GM19328 (cell line): Measurements from ENCODE around the gene RUNX3.
"Not testable (repeated sequence)": the region's sequence is repeated elsewhere in the genome, so short reads cannot be mapped to it uniquely, and the experiment has no call there.

ENCODE experiments used
- ATAC-seq: cut with Tn5 transposase; IDR thresholded peaks from one replicate; pipeline ENCODE4 v1.9.1; 2021; ENCODE audit warnings: mild to moderate bottlenecking, moderate library complexity; ENCODE audit not compliant: unreplicated experiment

The RUNX3 gene

GRCh38 chr1:24930260-24931145 lies at the start of gene RUNX3:
Gene RUNX3 (minus strand): TSS chr1:24930276. CDS start chr1:24929868, 408 bp downstream.
- ATAC-seq = peak; percentile 70

DNA sequence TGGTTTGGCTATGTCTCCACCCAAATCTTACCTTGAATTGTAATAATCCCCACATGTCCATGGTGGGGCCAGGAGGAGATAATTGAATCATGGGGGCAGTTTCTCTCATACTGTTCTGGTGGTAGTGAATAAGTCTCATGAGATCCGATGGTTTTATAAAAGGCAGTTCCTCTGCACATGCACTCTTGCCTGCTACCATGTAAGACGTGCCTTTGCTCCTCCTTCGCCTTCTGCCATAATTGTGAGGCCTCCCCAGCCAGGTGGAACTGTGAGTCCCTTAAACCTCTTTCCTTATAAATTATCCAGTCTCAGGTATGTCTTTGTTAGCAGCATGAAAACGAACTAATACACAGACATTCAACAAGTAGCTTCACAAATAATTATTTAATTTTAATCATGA lies 49.2 kb upstream of the RUNX3 start:
- not testable (repeated sequence) for ATAC-seq

DNA sequence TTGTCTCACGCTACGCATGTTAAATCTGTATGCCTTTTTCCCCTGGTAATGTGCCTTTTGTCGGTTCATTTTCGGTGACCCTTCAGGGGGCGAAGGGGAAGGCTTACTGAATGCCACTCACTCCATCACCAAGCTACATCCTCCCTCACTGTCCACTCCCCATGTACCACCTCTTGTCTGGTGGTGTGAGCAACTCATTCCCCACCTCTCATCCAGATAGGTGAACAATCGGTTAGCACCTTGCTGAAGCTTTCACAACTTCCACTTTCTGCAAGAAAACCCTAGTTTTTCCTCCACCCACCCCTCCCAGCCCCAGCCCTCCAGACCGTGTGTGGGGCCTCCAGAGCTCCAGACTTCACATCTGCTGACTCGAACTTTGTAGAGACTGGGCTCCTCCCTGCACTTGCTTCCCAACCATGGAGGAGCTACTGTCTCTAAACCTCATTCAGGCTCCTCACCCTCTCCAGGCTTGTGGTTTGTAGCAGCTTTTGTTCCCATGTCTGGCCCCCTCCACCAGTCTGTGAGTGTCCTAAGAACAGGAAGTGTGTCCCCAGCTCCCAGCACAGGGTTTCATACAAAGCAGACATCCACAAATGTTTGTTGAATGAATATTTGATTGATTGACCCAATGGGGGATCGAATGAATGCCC lies 48.4 kb upstream of the RUNX3 start:
- no peak for ATAC-seq

GRCh38 chr1:24975391-24975790 lies 45.3 kb upstream of the RUNX3 start:
- no peak for ATAC-seq

DNA sequence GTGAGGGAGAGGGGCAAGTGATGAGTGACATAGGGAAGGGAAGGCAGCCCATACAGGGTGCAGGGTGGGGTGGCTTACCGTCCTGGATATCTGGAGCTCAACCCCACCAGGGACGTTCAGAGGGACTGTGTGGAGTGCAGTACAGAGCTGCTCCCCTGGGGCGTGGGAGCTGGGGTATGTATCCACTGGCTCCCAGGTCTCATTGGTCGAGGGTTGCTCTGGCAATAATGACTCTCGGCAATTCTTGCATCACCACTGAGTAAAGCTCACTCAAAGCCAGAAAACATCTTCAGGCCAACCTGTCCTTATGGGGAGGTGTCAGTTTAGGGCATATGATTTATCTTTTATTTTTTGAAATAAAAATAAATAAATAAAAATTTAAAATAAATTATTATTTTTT lies 43.2 kb upstream of the RUNX3 start:
- ATAC-seq = no peak

- ATAC-seq = no peak
Measured at GRCh38 chr1:24972915-24973242, 42.8 kb upstream of the RUNX3 start.

DNA sequence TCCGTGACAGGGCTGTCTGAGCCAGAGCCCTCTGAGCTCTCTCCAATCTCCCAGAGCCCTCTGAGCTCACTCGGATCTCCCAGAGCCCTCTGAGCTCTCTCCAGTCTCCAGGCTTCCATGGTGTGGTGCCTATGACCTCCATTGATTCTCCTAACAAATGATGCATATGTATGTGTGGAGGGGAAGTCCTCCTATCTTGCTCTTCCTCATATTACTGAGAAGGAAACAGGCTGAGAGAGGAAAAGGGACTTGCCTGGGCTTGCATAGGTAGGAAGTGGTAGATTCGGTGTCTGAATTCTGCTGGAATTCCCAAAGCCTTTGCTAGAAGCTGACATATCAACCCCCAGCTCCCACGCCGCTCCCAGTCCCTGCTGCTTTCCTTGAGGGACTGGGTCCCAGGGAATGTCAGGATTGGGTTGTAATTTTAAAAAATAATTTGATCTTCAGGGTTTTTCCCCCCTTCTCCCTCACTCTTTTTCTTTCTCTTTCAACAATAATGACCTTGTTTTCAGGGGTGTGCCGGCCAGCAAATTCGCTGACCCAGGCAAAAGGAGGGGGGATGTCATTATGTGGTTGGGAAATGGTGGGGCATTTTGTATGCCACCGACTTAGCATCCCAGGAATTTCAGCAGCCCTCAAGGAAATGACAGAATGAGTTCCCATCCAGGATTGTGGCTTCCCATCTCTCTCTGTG lies 42.3 kb upstream of the RUNX3 start:
- ATAC-seq = no peak

GRCh38 chr1:24970926-24971875 lies 41.1 kb upstream of the RUNX3 start:
- no peak for ATAC-seq

- ATAC-seq = no peak
Measured at GRCh38 chr1:24970399-24970753, 40.3 kb upstream of the RUNX3 start.

DNA sequence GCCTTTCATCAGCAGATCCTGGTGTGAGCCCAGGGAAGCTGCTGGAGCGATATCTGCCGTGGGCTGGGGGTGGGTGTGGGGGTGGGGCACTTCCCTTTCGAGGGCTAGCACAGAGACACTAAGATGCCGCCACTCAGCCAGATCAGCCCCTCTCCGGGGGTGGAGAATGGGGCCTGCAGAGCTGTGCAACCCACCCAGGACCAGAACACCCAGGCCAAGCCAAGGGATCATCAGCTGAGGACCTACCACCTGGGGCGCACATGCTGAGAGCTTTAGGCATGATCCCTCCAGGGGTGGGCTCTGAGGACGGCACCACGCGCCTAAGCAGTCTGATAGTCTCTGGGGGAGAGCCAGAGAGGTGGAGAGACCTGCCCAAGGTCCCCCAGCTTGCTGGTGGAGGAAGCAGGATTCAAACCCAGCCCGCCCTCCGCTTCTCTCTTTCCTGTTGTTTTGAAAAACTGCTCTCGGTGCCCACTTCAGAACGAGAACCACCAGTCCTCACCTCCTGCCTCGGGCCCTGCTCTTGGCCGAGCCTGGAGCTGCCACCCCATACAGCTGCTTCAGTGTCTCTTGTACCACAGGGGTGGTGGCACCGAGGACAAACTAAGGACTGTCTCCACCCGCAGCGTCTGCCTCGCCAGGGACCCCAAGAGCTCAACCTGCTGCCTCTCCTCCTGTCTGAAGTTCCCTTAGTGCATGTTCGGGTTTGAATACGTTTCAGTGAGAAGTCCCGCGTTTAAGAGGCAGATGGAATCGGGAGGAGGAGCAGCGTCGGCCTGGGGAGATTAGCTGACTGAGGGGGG lies 39.7 kb upstream of the RUNX3 start:
- ATAC-seq = no peak

- ATAC-seq = no peak
Measured at GRCh38 chr1:24968941-24969585, 39.0 kb upstream of the RUNX3 start.

- ATAC-seq = no peak
Measured at GRCh38 chr1:24967962-24968361, 37.9 kb upstream of the RUNX3 start.

- no peak for ATAC-seq
Measured at GRCh38 chr1:24967555-24967954, 37.5 kb upstream of the RUNX3 start.

GRCh38 chr1:24966724-24967346 lies 36.8 kb upstream of the RUNX3 start:
- ATAC-seq = no peak

- no peak for ATAC-seq
Measured at GRCh38 chr1:24966121-24966723, 36.1 kb upstream of the RUNX3 start.

- no peak for ATAC-seq
Measured at GRCh38 chr1:24965571-24965930, 35.5 kb upstream of the RUNX3 start.

GRCh38 chr1:24964811-24965570 lies 34.9 kb upstream of the RUNX3 start:
- peak; percentile 87 for ATAC-seq
